Loucy (cell line): ENCODE measurements around the gene L1CAM.

ENCODE experiments used
- H2AFZ ChIP-seq: fragments of 200-600 bp; sonication (generic); 2 replicates; pipeline ENCODE4 v1.6.0; 2016; ENCODE audit warnings: antibody characterized with exemption, mild to moderate bottlenecking, low read length, moderate library complexity
- H3F3A ChIP-seq: fragments of 200-600 bp; 2 replicates; pipeline ENCODE4 v1.6.0; 2016; ENCODE audit warnings: antibody characterized with exemption, low read depth, mild to moderate bottlenecking
- H3K27me3 ChIP-seq: fragments of 200-600 bp; sonication (generic); 2 replicates; pipeline ENCODE4 v1.6.1; 2014; ENCODE audit warnings: low read length, mild to moderate bottlenecking; ENCODE audit not compliant: insufficient read depth, poor library complexity, severe bottlenecking
- H3K36me3 ChIP-seq: fragments of 200-600 bp; sonication (generic); 2 replicates; pipeline ENCODE4 v1.6.1; 2016; ENCODE audit warnings: low read length; ENCODE audit not compliant: insufficient read depth
- H3K4me1 ChIP-seq: fragments of 200-600 bp; sonication (generic); 2 replicates; pipeline ENCODE4 v1.5.1; 2014; ENCODE audit warnings: low read length, mild to moderate bottlenecking; ENCODE audit not compliant: insufficient read depth, poor library complexity, severe bottlenecking
- H3K4me2 ChIP-seq: fragments of 200-600 bp; sonication (generic); 2 replicates; pipeline ENCODE4 v1.6.0; 2014; ENCODE audit warnings: antibody characterized with exemption, low read length, low read depth, mild to moderate bottlenecking; ENCODE audit not compliant: poor library complexity, severe bottlenecking
- H3K4me3 ChIP-seq: fragments of 200-600 bp; sonication (generic); 2 replicates; pipeline ENCODE4 v1.5.1; 2014; ENCODE audit warnings: low read length, mild to moderate bottlenecking, mixed read lengths; ENCODE audit not compliant: poor library complexity, severe bottlenecking
- H3K79me2 ChIP-seq: fragments of 200-600 bp; sonication (generic); 2 replicates; pipeline ENCODE4 v1.6.1; 2014; ENCODE audit warnings: low read length; ENCODE audit not compliant: insufficient read depth
- H3K9ac ChIP-seq: fragments of 200-600 bp; sonication (generic); 2 replicates; pipeline ENCODE4 v1.6.0; 2014; ENCODE audit warnings: mild to moderate bottlenecking, low read depth, low read length, moderate library complexity; ENCODE audit not compliant: poor library complexity, severe bottlenecking
- H3K9me2 ChIP-seq: fragments of 200-600 bp; sonication (generic); replicated peaks from 2 replicates; pipeline ENCODE4 v1.6.1; 2016; ENCODE audit warnings: low read depth, low read length, mixed read lengths
- H3K9me3 ChIP-seq: fragments of 200-600 bp; sonication (generic); 2 replicates; pipeline ENCODE4 v1.6.1; 2014; ENCODE audit warnings: mild to moderate bottlenecking, antibody characterized with exemption, low read length, low read depth; ENCODE audit not compliant: insufficient read depth
- H4K20me1 ChIP-seq: fragments of 200-600 bp; sonication (generic); 2 replicates; pipeline ENCODE4 v1.6.0; 2014; ENCODE audit warnings: antibody characterized with exemption, low read length, mild to moderate bottlenecking; ENCODE audit not compliant: insufficient read depth, poor library complexity, severe bottlenecking
- EZH2phosphoT487 ChIP-seq: fragments of 200-600 bp; IDR thresholded peaks from 2 replicates; pipeline ENCODE4 v1.6.1; 2018; ENCODE audit warnings: antibody characterized with exemption, mild to moderate bottlenecking, moderate library complexity, borderline replicate concordance
- TF ChIP-seq, protein P1 (sequence below): fragments of 200-600 bp; sonication (generic); conservative IDR thresholded peaks from 2 replicates; pipeline ENCODE4 v1.5.1; 2014; ENCODE audit warnings: mild to moderate bottlenecking, antibody characterized with exemption, low read length

Gene L1CAM

DNA sequence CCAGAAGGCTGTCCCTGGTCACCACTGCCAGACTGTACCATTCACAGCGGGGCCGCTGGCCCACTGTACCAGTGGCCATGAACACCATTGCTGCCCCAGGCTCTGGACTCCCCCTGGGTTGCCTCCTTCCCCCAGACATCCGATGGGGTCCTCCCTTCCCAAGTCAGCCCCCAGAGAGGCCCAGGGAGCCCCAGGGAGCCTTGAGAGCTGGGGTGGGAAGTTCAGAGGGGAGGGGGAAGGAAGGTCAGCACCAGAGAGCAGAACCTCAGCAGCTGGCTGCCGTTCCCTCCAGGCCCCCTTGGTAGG is 40.5 kb upstream of the L1CAM start:
- no peaks in the 10 kb centered on the region for H3K27me3 ChIP-seq
- peaks cover 59% of the 10 kb centered on the region for H3K79me2 ChIP-seq
- TF ChIP-seq EZH2phosphoT487: no peak
- TF ChIP-seq, protein P1, sequence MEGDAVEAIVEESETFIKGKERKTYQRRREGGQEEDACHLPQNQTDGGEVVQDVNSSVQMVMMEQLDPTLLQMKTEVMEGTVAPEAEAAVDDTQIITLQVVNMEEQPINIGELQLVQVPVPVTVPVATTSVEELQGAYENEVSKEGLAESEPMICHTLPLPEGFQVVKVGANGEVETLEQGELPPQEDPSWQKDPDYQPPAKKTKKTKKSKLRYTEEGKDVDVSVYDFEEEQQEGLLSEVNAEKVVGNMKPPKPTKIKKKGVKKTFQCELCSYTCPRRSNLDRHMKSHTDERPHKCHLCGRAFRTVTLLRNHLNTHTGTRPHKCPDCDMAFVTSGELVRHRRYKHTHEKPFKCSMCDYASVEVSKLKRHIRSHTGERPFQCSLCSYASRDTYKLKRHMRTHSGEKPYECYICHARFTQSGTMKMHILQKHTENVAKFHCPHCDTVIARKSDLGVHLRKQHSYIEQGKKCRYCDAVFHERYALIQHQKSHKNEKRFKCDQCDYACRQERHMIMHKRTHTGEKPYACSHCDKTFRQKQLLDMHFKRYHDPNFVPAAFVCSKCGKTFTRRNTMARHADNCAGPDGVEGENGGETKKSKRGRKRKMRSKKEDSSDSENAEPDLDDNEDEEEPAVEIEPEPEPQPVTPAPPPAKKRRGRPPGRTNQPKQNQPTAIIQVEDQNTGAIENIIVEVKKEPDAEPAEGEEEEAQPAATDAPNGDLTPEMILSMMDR: no peak
- peak overlapping the region; percentile 84 for H3K4me2 ChIP-seq
- H3K9me2 ChIP-seq: no peaks in the 10 kb centered on the region
- H3K4me1 ChIP-seq: peaks cover 11% of the 10 kb centered on the region
- no peak overlapping the region for H2AFZ ChIP-seq
- peaks cover 7% of the 10 kb centered on the region; the same call in 1 of the 2 replicates for H3F3A ChIP-seq
- H3K4me3 ChIP-seq: peak overlapping the region; percentile 98
- H3K9ac ChIP-seq: peak overlapping the region; percentile 100
- peaks cover 11% of the 10 kb centered on the region for H4K20me1 ChIP-seq
- H3K36me3 ChIP-seq: no peaks in the 10 kb centered on the region
- no peaks in the 10 kb centered on the region for H3K9me3 ChIP-seq

DNA sequence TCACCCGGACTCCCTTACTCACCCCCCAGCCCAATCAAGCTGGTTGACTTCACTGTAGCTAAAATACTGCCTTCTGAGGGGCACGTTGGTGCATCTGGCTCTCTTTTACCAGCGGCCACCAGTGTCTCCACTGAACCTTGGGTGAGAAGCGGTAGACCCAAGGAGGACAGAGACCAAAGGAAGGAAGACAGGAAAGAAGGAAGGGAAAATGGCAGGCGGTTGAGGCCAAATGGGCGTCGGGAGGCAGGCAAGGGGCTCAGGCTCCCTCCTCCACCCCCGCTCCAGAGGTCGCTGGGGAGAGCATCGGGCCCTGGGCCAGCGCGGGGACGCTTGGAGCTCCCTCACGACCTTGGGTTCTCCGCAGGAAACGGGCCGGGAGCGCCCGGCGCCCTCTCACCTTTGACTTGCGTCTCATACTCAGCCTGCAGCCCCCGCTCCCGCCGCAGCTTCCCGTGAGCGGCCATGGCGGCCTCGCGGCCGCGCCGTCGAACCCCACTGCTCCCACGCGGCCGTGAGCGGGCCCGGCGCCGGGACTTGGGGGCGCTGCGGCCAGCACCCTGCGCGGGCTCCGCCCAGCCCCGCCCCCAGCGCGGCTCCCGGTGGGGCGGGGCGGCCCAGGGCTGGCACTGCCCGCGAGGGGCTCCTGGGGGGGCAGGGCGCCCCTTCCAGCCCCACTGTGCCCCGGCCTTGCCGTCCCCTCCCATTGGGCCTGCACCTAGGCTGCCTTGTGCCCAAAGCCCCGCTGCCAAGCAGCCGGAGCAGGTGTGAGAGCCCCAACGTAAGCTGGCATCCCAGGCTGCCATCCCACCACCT is 40.0 kb upstream of the L1CAM start, which contains the start of gene ARHGAP4:
Gene ARHGAP4 (minus strand): TSS at position 526 of the 813 bp plus-strand sequence. CDS start 62 bp downstream, at position 464.
- H2AFZ ChIP-seq: no peak within 1 kb of the TSS
- H4K20me1 ChIP-seq: peaks cover 11% of the 10 kb centered on the region
- peaks cover 11% of the 10 kb centered on the region for H3K4me1 ChIP-seq
- no peaks in the 10 kb centered on the region for H3K36me3 ChIP-seq
- H3K27me3 ChIP-seq: no peaks in the 10 kb centered on the region
- H3F3A ChIP-seq: peaks cover 7% of the 10 kb centered on the region; the same call in 1 of the 2 replicates
- no peaks in the 10 kb centered on the region for H3K9me3 ChIP-seq
- peak within 1 kb of the TSS; percentile 100 for H3K9ac ChIP-seq
- H3K4me2 ChIP-seq: peak within 1 kb of the TSS; percentile 84
- peak within 1 kb of the TSS; percentile 98 for H3K4me3 ChIP-seq
- TF ChIP-seq EZH2phosphoT487: no peak
- TF ChIP-seq, protein P1: no peak
- no peaks in the 10 kb centered on the region for H3K9me2 ChIP-seq
- H3K79me2 ChIP-seq: peaks cover 59% of the 10 kb centered on the region

DNA sequence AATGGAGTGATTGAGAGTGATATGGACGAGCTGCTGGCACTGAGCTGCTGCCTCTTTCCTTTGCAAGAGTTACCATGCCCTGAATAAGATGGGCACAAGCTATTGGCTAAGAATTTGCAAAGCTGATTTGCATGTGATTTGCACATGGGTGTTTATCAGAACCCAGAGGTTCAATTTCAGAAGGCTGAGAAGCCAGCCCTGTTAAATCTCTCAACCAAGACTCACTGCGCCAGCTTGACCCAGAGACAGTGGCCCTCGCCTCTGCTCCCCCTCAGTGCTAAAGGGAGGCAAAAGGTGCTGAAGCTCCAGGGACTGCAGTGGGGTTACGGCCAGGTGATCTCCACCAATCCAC is 39.4 kb upstream of the L1CAM start:
- H3K4me3 ChIP-seq: peak overlapping the region; percentile 98
- TF ChIP-seq, protein P1: no peak
- no peak for TF ChIP-seq EZH2phosphoT487
- peaks cover 64% of the 10 kb centered on the region for H3K79me2 ChIP-seq
- no peak overlapping the region for H2AFZ ChIP-seq
- no peaks in the 10 kb centered on the region for H3K27me3 ChIP-seq
- no peaks in the 10 kb centered on the region for H3K9me2 ChIP-seq
- no peaks in the 10 kb centered on the region for H3K36me3 ChIP-seq
- H3K9me3 ChIP-seq: no peaks in the 10 kb centered on the region
- peaks cover 7% of the 10 kb centered on the region; the same call in 1 of the 2 replicates for H3F3A ChIP-seq
- H3K9ac ChIP-seq: peak overlapping the region; percentile 100
- H3K4me2 ChIP-seq: peak overlapping the region; percentile 84
- H3K4me1 ChIP-seq: peaks cover 11% of the 10 kb centered on the region
- peaks cover 14% of the 10 kb centered on the region for H4K20me1 ChIP-seq
